Prostate gland (tissue), 2 donors: ENCODE results near the gene DNAJC27. TPM values are rescaled to one million over a fixed set of nuclear protein-coding genes. Genes with fewer than 3 reads are reported as not detected.

Source experiments
- DNase-seq: peaks from one replicate; pipeline ENCODE4 v3.0.0-alpha.2; 2019; ENCODE audit warnings: low spot score
- H3K27ac ChIP-seq, 2 donors: fragments of 200-600 bp; sonication (generic); 2 replicates each; pipeline ENCODE4 v1.5.1; 2017 to 2019
- H3K27me3 ChIP-seq: fragments of 200-600 bp; sonication (generic); replicated peaks from 2 replicates; pipeline ENCODE4 v1.5.1; 2019; ENCODE audit not compliant: insufficient read depth
- H3K36me3 ChIP-seq, 2 donors: fragments of 200-600 bp; sonication (generic); 1 replicate in 1 of 2; 2 replicates in 1 of 2; pipeline versions ENCODE4 v1.5.1 to v1.8.1; 2017 to 2019
- H3K4me1 ChIP-seq: fragments of 200-600 bp; sonication (generic); replicated peaks from 2 replicates; pipeline ENCODE4 v1.5.1; 2019
- H3K4me3 ChIP-seq, 2 donors: fragments of 200-600 bp; sonication (generic); 2 replicates each; pipeline ENCODE4 v1.5.1; 2017 to 2019
- H3K9me3 ChIP-seq: fragments of 200-600 bp; sonication (generic); 2 replicates; pipeline ENCODE4 v1.5.1; 2017
- POLR2A ChIP-seq: fragments of 450-650 bp; IDR thresholded peaks from one replicate; pipeline ENCODE4 v1.6.1; 2016; ENCODE audit warnings: antibody characterized with exemption, mild to moderate bottlenecking
- POLR2AphosphoS5 ChIP-seq: sonication (generic); formaldehyde crosslinking; IDR thresholded peaks from one replicate; pipeline ENCODE4 v1.6.1; 2017; ENCODE audit warnings: antibody characterized with exemption
- WGBS: methylation state at CpG from one replicate; pipeline ENCODE4 v1.1.5; 2018; 5-methylcytosine and 5-hydroxymethylcytosine counted together
- intact Hi-C: fragments of 100-400 bp; cut with DNase I; formaldehyde crosslinking; loops from one replicate; pipeline ENCODE4 v1.14.2; 2022
- total RNA-seq, 2 donors: library from RNA; depleted of rRNA; stranded (reverse); fragments of >200 nt; gene quantifications; one replicate each; pipeline ENCODE4 v1.1.0, GENCODE V29; 2016
- TF ChIP-seq, protein P1 (sequence below), 4 experiments: fragments of 200-600 bp in 2 of 4; fragments of 450-650 bp in 2 of 4; sonication (generic) in 2 of 4; IDR thresholded peaks; 1 replicate in 3 of 4; 2 replicates in 1 of 4; pipeline ENCODE4 v1.5.1; 2016 to 2019; ENCODE audit warnings: antibody characterized with exemption in 4 of 4, mild to moderate bottlenecking in 2 of 4, moderate library complexity in 2 of 4

Gene DNAJC27
- total RNA-seq, 2 donors from 2014 or later = 3.0 to 9.2 TPM

DNA sequence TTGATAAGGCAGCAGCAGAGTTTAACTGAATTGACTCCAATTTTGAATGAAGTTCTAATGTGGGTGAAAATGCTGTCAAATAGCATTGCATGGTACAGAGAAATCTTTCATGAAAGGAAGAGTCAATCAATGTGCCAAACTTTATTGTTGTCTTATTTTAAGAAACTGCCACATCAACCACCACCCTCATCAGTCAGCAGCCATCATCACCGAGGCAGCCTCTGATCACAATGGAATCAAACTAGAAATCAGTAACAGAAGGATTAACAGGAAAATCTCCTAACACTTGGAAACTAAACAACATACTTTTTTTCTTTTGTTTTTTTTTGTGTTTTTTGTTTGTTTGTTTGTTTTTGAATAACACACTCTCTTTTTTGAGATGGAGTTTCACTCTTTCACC is 9.9 kb downstream of the DNAJC27 start:
- TF ChIP-seq POLR2A (no peak), POLR2AphosphoS5 (no peak)
- TF ChIP-seq, protein P1, sequence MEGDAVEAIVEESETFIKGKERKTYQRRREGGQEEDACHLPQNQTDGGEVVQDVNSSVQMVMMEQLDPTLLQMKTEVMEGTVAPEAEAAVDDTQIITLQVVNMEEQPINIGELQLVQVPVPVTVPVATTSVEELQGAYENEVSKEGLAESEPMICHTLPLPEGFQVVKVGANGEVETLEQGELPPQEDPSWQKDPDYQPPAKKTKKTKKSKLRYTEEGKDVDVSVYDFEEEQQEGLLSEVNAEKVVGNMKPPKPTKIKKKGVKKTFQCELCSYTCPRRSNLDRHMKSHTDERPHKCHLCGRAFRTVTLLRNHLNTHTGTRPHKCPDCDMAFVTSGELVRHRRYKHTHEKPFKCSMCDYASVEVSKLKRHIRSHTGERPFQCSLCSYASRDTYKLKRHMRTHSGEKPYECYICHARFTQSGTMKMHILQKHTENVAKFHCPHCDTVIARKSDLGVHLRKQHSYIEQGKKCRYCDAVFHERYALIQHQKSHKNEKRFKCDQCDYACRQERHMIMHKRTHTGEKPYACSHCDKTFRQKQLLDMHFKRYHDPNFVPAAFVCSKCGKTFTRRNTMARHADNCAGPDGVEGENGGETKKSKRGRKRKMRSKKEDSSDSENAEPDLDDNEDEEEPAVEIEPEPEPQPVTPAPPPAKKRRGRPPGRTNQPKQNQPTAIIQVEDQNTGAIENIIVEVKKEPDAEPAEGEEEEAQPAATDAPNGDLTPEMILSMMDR (IDR thresholded peaks at IDR 0.05) = no peak
- no peak for DNase-seq
- no peaks in the 10 kb centered on the region for H3K27me3 ChIP-seq
- no peak overlapping the region for H3K4me3 ChIP-seq
- intact Hi-C loops = no loop called here
- no peaks in the 10 kb centered on the region for H3K9me3 ChIP-seq
- no peaks in the 10 kb centered on the region for H3K4me1 ChIP-seq
- no peak overlapping the region for H3K27ac ChIP-seq
- 93% methylated on average over 1 of the region's 1 CpG for WGBS
- H3K36me3 ChIP-seq = peaks cover 0 to 1% of the 10 kb centered on the region in 2 donors

DNA sequence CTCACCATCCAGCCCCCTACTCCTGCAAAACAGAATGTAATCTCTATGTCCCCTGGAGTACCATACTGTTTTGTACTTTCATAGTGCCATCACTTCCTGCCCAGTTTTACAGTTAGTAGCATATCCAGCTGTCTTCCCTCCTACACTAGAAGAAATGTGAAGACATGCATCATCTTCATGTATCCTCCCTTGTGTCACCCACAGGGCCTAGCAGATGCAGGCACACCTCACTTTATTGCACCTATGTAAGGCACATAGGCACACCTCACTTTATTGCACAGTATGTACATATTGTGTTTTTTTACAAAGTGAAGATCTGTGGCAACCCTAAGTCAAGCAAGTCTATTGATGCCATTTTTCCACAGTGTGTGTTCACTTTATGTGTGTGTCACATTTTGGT is 12.0 kb downstream of the DNAJC27 start:
- Histone ChIP-seq H3K4me1 (no peaks in the 10 kb centered on the region), H3K36me3 (peaks cover 0 to 15% of the 10 kb centered on the region in 2 donors), H3K27ac (no peak overlapping the region), H3K4me3 (no peak overlapping the region), H3K9me3 (no peaks in the 10 kb centered on the region), H3K27me3 (no peaks in the 10 kb centered on the region)
- no peak for DNase-seq
- no peak for TF ChIP-seq POLR2AphosphoS5
- TF ChIP-seq, protein P1 (IDR thresholded peaks at IDR 0.05) = no peak
- TF ChIP-seq POLR2A = no peak
- intact Hi-C loops = no loop called here

DNA sequence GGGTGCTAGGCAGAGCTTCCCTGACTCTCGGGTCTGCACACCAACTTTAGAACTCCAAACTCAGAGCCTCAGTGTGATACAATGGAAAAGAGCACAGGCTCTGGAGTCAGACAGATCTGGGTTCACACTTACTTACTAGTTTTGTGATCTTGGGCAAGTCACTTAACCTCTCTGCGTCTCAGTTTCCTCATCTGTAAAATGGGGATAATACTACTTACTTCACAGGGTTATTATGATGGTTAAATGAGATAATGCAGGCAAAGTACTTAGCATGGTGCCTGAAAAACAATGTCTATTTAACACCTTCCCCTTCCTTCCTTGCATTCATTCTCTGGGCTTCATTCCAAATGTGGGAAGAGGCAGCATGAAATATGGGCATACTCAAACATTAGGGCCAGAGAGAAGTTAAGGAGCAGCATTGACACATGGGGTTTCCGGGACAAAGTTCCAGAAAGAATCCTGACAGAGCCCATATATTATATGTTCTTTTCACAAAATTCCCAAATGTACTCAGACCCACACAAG is 13.3 kb downstream of the DNAJC27 start:
- Histone ChIP-seq H3K27ac (no peak overlapping the region), H3K9me3 (no peaks in the 10 kb centered on the region), H3K36me3 (peaks cover 0 to 15% of the 10 kb centered on the region in 2 donors), H3K27me3 (no peaks in the 10 kb centered on the region), H3K4me3 (no peak overlapping the region), H3K4me1 (no peaks in the 10 kb centered on the region)
- TF ChIP-seq POLR2AphosphoS5 (no peak), POLR2A (no peak)
- TF ChIP-seq, protein P1 (IDR thresholded peaks at IDR 0.05) = no peak
- no peak for DNase-seq
- 88% methylated on average over 3 of the region's 3 CpGs for WGBS
- intact Hi-C loops = no loop called here

DNA sequence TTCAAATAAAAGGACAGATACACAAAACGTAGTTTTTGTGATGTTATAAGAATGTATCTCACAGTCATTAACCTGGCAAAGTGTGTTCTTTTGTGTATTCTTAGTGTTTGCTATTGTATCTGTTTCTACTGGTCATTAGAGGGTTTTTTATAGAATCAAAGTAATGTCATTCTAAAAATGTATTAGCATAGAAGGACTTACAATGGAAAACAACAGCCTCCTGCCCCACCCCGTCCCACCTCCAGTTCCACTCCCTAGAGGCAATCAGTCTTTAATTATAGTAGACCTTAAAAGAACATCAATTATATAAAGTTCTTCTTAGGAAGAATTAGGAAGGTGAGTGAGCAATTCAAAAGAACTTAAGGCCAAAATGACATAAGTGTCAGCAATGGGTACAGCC is 13.8 kb downstream of the DNAJC27 start:
- Histone ChIP-seq H3K36me3 (peaks cover 0 to 15% of the 10 kb centered on the region in 2 donors), H3K4me3 (no peak overlapping the region), H3K9me3 (no peaks in the 10 kb centered on the region), H3K27ac (no peak overlapping the region), H3K27me3 (no peaks in the 10 kb centered on the region), H3K4me1 (no peaks in the 10 kb centered on the region)
- intact Hi-C loops = no loop called here
- 78% methylated on average over 2 of the region's 2 CpGs for WGBS
- TF ChIP-seq POLR2A (no peak), POLR2AphosphoS5 (no peak)
- TF ChIP-seq, protein P1 (IDR thresholded peaks at IDR 0.05) = no peak
- no peak for DNase-seq

DNA sequence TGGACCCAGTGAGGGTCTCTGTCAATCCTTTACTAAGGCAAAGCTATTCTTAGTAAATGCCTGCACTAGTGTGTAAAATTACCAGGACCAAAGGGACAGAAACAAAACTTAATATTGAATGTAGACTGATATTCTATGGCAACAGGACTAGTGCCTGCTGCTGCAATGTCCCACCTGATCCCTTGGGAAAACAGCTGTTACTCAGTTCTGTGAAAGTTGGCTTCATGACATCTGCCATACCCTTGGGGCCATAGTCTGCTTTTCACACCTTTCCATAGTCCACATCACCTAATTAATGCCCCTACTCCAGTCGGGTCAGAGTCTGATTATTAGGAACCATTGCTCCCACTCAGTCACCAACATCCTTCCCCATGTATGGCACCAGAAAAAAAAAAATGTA is 14.5 kb downstream of the DNAJC27 start:
- TF ChIP-seq, protein P1 (IDR thresholded peaks at IDR 0.05) = no peak
- no peak for TF ChIP-seq POLR2AphosphoS5
- no peak for TF ChIP-seq POLR2A
- H3K9me3 ChIP-seq = no peaks in the 10 kb centered on the region
- H3K27ac ChIP-seq = no peak overlapping the region
- WGBS = 83% methylated on average over 1 of the region's 1 CpG
- intact Hi-C loops = no loop called here
- DNase-seq = no peak
- H3K4me3 ChIP-seq = no peak overlapping the region
- H3K27me3 ChIP-seq = no peaks in the 10 kb centered on the region
- H3K4me1 ChIP-seq = no peaks in the 10 kb centered on the region
- H3K36me3 ChIP-seq = peaks cover 0 to 15% of the 10 kb centered on the region in 2 donors
